NCI-H1930 (cell line): Measurements from ENCODE around the gene OR2A25.

ENCODE experiments used
- DNase-seq, 2 experiments: peaks; one replicate each; lab custom pipeline; 2025; lab: John Stamatoyannopoulos, UW

The OR2A25 gene

GRCh38 chr7:144074374-144074773 lies 4.8 kb downstream of the OR2A25 start:
- DNase-seq, result no peak

GRCh38 chr7:144085978-144086377 lies 16.4 kb downstream of the OR2A25 start, which contains the start of gene OR2A12:
Gene OR2A12, plus strand, starts transcription at chr7:144086278. Its CDS starts 8,830 bp downstream, at chr7:144095108.
- no peak for DNase-seq

DNA sequence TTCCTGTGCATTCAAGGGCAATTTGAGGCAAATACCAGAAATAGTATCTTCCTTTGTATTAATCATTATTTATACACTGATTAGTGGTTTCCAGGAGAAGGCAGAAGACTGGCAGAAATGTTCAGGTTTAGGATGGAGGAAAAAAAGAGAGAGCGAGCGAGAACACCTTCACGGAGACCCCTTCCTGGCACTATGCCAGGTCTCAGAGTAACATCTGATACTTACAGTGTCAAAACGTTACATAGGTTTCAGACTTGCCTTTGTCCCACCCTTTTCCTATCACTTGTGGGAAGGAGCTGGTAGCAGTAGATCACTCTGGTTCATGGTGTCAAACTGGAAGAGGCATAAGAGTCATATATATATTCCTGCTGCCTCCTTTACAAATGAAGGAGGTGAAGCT lies 17.1 kb downstream of the OR2A25 start:
- no peak for DNase-seq

- DNase-seq, result no peak
These were observed 17.6 kb downstream of the OR2A25 start for GRCh38 chr7:144087230-144087629.

- DNase-seq, result no peak
These were observed 21.1 kb downstream of the OR2A25 start for GRCh38 chr7:144090667-144091066.

DNA sequence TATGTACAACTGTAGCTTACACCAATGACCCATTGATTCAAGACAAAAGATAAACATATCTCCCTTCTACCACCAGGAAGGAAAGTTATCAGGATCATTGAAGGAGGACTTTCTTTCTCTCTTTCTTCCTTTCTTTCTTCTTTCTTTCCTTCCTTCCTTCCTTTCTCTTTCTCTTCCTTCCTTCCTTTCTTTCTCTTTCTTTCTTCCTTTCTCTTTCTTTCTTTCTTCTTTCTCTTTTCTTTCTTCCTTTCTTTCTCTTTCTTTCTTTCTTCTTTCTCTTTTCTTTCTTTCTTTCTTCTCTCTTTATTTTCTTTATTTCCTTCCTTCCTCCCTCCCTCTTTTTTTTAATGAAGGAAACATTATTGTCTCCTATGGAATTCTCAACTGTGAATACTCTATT lies 29.2 kb downstream of the OR2A25 start:
- no peak for DNase-seq

GRCh38 chr7:144100607-144101006 lies 31.0 kb downstream of the OR2A25 start:
- DNase-seq, result no peak

GRCh38 chr7:144102041-144102440 lies 32.4 kb downstream of the OR2A25 start:
- no peak for DNase-seq

DNA sequence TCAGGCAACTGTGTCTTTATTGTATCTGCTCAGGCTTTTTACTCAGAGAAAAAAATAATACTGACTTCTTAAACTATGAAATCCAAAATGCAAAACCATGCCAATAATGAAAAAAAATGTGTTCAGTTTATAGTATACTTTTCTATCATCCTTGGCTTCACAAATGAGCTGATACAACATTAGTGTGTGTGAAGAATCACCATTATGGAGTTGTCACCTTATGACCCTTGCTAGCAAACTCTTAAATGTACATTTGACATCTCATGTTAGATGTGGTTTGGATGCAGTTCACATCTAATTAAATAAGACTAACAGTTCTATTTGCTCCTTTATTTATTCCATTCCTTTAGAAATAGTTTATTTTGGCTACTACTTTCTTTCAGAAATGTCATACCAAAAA lies 35.6 kb downstream of the OR2A25 start:
- no peak for DNase-seq

- DNase-seq, result no peak
These were observed 39.7 kb downstream of the OR2A25 start, which contains the start of gene OR2A2 for GRCh38 chr7:144109283-144109682. Gene OR2A2, plus strand, starts transcription at chr7:144109583. Its CDS starts 0 bp downstream, at chr7:144109583.

DNA sequence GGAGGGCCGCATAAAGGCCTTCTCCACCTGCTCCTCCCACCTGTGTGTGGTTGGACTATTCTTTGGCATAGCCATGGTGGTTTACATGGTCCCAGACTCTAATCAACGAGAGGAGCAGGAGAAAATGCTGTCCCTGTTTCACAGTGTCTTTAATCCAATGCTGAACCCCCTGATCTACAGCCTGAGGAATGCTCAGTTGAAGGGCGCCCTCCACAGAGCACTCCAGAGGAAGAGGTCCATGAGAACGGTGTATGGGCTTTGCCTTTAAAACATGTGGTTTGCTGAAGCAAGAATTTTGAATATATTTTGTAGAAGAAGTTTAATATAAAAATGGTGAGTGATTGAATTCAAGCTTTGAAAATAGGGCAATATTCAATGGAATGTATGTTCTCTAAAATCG lies 40.7 kb downstream of the OR2A25 start:
- DNase-seq, result no peak

- DNase-seq, result no peak
These were observed 44.0 kb downstream of the OR2A25 start for GRCh38 chr7:144113651-144114050.

DNA sequence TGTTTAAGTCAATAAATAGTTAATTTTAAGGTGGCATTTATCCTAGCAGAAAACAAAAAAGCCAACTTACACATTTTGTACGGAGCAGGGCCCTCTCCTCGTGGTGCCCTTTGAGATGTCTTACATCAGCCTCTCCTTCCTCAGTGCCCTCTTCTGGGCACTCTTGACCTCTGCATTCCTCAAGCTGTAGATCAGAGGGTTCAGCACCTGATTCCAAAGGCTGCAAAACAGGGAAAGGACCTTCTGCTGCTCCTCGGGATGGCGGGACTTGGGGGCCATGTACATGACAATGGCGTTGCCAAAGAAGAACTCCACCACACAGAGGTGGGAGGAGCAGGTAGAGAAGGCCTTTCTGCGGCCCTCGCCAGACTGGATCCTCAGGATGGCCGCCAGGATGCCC lies 48.7 kb downstream of the OR2A25 start:
- no peak for DNase-seq

DNA sequence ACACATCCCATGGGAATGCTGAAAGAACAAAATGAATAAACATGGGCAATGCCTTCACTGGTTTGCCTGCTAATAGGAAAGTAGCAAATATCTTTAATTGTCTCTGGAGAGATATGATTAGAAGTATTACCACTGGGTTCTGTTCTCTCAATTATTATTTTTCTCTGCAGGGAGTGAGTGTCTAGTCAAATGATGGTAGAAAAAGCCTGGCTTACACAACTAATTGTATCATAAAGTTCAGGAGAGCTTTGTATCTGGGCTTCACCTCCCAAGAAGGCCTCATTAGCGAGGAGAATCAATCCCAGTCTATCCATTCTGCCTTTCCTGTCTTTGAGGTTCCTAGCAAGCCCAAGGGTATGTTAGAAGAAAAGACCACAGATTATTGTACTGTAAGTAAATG lies 53.3 kb downstream of the OR2A25 start, which contains the start of gene OR2A14:
Gene OR2A14 (plus strand): TSS at position 301 of the 400 bp plus-strand sequence. CDS start 5,937 bp downstream, outside the sequence.
- DNase-seq, result no peak
